Mucosa of descending colon (tissue), 3 donors: ENCODE data around the gene SFXN1. TPM values are rescaled to one million over a fixed set of nuclear protein-coding genes. Genes with fewer than 3 reads are reported as not detected.
"Not testable (repeated sequence)": the region's sequence is repeated elsewhere in the genome, so short reads cannot be mapped to it uniquely, and the experiment has no call there.

Experiments
- ATAC-seq: fragments of 200-7000 bp; cut with Tn5 transposase; one replicate; pipeline ENCODE4 v1.9.1; 2020; ENCODE audit warnings: mild to moderate bottlenecking, moderate library complexity
- DNase-seq, 3 donors: peaks; one replicate each; pipeline ENCODE4 v3.0.0-alpha.2; 2020
- H3K36me3 ChIP-seq: fragments of 200-600 bp; one replicate; pipeline ENCODE4 v1.8.0; 2021; ENCODE audit warnings: low read depth, mild to moderate bottlenecking
- H3K4me1 ChIP-seq: fragments of 200-600 bp; one replicate; pipeline ENCODE4 v1.8.0; 2021; ENCODE audit warnings: low read depth, mild to moderate bottlenecking
- H3K4me3 ChIP-seq: fragments of 200-600 bp; one replicate; pipeline ENCODE4 v1.8.0; 2021; ENCODE audit warnings: mild to moderate bottlenecking
- H3K9me3 ChIP-seq: fragments of 200-600 bp; one replicate; pipeline ENCODE4 v1.8.0; 2021; ENCODE audit warnings: mild to moderate bottlenecking
- CTCF ChIP-seq: fragments of 200-600 bp; IDR thresholded peaks from one replicate; pipeline ENCODE4 v1.8.0; 2022; ENCODE audit warnings: antibody characterized with exemption, mild to moderate bottlenecking
- intact Hi-C, 2 donors: fragments of 100-400 bp; cut with DNase I in 1 of 2; cut with micrococcal nuclease in 1 of 2; formaldehyde crosslinking; loops; one replicate each; pipeline versions ENCODE4 v1.11.0 to v1.11.1; 2022; cut with DNase I, micrococcal nuclease
- total RNA-seq, 3 donors: library from RNA; stranded (reverse); fragmentation: NEBNext Ultra II Directional in 2 of 3; extraction: Animal tissue kit (Norgen Biotek cat#: 25700) in 2 of 3; gene quantifications; one replicate each; pipeline versions ENCODE4 v1.2.1 to v1.2.4, GENCODE V29; 2021 to 2023
- donor health status: DM: no; HTN: no; CAD: no; lungs with moderate emphysema.
- donor health status: DM: no; HTN: no; CAD: no.
- donor health status: DM: no; HTN: yes; CAD: no.

Gene SFXN1
- total RNA-seq, 3 donors from 2014 or later = 56.8 to 122 (median 92.5) TPM

GRCh38 chr5:175444060-175444904, 34.1 kb upstream of the SFXN1 start, which contains the start of gene DRD1:
Gene DRD1 (minus strand): TSS chr5:175444182. CDS start chr5:175443099, 1,083 bp downstream.
- intact Hi-C loops = loop anchor here (10.0 kb wide), 1 partner anchor 489 kb away; no protein-coding TSS in a partner anchor
- Histone ChIP-seq H3K36me3 (no peaks in the 10 kb centered on the region), H3K4me1 (no peaks in the 10 kb centered on the region), H3K4me3 (no peak within 1 kb of the TSS), H3K9me3 (no peaks in the 10 kb centered on the region)
- peak; percentile 70 for TF ChIP-seq CTCF
- ATAC-seq (peak; percentile 92), DNase-seq (peak in 2 of 3 donors; percentile 56 to 61)

DNA sequence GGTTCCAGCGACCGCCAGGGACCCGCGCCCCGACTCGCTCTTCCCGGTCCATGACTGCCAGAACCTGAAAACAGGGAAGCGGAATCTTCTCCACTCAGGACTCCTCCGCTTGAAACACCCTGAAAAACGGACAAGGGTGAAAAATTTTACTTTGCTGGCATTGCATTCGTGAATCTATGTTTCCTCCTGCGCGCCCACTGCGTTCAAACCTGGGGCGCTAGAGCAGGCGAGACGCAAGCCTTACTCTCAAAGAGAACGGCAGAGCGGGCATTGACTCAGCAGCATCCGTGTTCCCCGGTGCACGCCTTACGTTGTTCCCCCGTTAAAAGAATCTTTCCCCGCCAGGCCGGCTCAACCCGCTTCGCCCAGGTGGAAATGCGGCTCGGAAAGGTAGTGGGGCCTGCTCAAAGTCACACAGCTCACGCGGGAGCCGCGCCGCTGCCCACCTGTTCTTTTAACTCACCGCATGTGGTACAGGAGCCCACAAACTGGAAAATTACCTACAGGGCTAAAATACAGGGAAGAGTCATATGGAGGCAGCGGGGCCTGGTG, 33.4 kb upstream of the SFXN1 start:
- Histone ChIP-seq H3K36me3 (no peaks in the 10 kb centered on the region), H3K9me3 (no peaks in the 10 kb centered on the region), H3K4me1 (no peaks in the 10 kb centered on the region), H3K4me3 (no peak overlapping the region)
- TF ChIP-seq CTCF = peak; percentile 0
- DNase-seq = no peak
- no peak for ATAC-seq
- intact Hi-C loops = loop anchor here (10.0 kb wide), 1 partner anchor 490 kb away; no protein-coding TSS in a partner anchor

GRCh38 chr5:175446378-175446777, 32.0 kb upstream of the SFXN1 start:
- ATAC-seq, H3K4me1 ChIP-seq, H3K36me3 ChIP-seq, H3K9me3 ChIP-seq, H3K4me3 ChIP-seq, DNase-seq: not testable (repeated sequence)
- intact Hi-C loops = loop anchor here (10.0 kb wide), 1 partner anchor 492 kb away; no protein-coding TSS in a partner anchor

GRCh38 chr5:175447571-175447970, 30.8 kb upstream of the SFXN1 start:
- Histone ChIP-seq H3K4me3 (no peak overlapping the region), H3K9me3 (no peaks in the 10 kb centered on the region), H3K4me1 (no peaks in the 10 kb centered on the region), H3K36me3 (no peaks in the 10 kb centered on the region)
- TF ChIP-seq CTCF = no peak
- ATAC-seq (no peak), DNase-seq (no peak)
- intact Hi-C loops = loop anchor here (10.0 kb wide), 1 partner anchor 493 kb away; no protein-coding TSS in a partner anchor

DNA sequence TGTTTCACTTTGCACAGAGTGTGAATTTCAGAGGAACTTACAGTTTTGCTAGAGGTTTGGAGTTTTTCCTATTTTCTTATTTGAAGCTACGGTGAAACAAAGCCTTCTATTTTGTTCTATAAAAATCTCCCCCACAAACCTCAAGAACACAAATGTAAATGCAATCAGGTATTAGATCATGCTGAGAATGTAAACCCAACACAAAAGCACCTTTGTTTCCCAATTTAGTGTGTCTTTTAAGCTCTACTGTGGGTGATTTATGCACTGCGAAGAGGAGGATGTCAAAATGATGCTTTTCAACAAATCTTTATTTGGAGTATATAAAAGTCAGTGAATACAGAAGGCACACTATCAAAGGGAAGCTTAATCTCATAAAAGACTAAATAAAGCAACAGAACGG, 30.1 kb upstream of the SFXN1 start:
- DNase-seq = no peak
- H3K36me3 ChIP-seq = no peaks in the 10 kb centered on the region
- intact Hi-C loops = loop anchor here (10.0 kb wide), 1 partner anchor 493 kb away; no protein-coding TSS in a partner anchor
- no peak for ATAC-seq
- H3K9me3 ChIP-seq = no peaks in the 10 kb centered on the region
- TF ChIP-seq CTCF = no peak
- H3K4me1 ChIP-seq = no peaks in the 10 kb centered on the region
- no peak overlapping the region for H3K4me3 ChIP-seq

DNA sequence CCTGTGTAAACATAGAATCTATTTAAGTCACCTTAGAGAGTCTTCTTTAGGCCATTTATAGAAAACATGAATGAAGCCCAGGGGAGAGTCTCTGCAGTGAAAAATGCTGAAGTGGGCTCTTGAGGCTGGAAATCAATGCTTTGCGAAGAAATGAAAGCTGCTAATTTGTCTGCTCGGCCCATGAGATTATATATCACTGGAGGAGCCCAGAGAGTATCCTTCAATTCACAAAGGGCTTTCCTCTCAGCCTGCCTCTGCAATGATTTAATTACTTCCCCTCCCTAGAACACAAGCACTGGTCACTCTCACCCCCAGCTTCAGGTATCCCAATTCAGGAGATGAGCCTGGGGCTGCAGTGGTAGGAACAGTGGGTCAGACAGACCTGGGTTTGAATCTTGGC, 26.2 kb upstream of the SFXN1 start:
- intact Hi-C loops = no loop called here
- H3K36me3 ChIP-seq = no peaks in the 10 kb centered on the region
- H3K4me1 ChIP-seq = no peaks in the 10 kb centered on the region
- ATAC-seq (no peak), DNase-seq (no peak)
- no peak for TF ChIP-seq CTCF
- H3K9me3 ChIP-seq = no peaks in the 10 kb centered on the region
- no peak overlapping the region for H3K4me3 ChIP-seq

DNA sequence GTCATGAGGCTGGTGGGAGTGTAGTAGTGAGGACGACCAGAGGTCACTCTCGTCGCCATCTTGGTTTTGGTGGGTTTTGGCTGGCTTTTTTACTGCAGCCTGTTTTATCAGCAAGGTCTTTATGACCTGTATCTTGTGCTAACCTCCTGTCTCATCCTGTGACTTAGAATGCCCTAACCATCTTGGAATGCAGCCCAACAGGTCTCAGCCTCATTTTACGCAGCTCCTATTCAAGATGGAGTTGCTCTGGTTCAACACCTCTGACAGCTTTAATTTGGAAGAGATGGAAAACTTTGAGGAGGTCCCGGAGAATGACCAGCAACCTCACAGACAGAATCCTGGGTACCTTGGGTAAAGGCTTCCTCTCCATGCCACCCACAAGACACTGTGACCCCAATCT, 24.0 kb upstream of the SFXN1 start:
- ATAC-seq, H3K36me3 ChIP-seq, DNase-seq, intact Hi-C loops, H3K4me3 ChIP-seq, H3K4me1 ChIP-seq, H3K9me3 ChIP-seq: not testable (repeated sequence)
